ENCODE measurements around the gene RUBCNL.

DNA sequence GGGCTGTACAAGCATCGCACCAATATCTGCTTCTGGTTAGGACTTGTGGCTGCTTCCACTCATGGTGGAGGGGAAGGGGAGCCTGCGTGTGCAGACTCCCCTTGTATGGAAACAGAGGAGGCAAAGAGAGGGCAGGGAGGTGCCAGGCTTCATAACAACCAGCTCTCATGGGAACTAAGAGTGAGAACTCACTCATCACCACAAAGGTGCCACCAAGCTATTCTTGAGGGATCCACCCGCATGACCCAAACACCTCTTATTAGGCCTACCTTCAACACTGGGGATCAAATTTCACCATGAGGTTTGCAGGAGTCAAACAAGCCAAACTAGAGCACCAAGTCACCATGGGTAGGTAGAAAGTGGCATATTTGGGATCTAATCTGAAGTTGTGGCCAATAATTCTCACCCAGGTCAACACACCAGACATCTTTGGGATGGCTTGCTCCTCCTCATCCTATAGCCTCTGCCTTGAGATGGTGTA is 46.4 kb downstream of the RUBCNL start:
- TF ChIP-seq, protein P1, sequence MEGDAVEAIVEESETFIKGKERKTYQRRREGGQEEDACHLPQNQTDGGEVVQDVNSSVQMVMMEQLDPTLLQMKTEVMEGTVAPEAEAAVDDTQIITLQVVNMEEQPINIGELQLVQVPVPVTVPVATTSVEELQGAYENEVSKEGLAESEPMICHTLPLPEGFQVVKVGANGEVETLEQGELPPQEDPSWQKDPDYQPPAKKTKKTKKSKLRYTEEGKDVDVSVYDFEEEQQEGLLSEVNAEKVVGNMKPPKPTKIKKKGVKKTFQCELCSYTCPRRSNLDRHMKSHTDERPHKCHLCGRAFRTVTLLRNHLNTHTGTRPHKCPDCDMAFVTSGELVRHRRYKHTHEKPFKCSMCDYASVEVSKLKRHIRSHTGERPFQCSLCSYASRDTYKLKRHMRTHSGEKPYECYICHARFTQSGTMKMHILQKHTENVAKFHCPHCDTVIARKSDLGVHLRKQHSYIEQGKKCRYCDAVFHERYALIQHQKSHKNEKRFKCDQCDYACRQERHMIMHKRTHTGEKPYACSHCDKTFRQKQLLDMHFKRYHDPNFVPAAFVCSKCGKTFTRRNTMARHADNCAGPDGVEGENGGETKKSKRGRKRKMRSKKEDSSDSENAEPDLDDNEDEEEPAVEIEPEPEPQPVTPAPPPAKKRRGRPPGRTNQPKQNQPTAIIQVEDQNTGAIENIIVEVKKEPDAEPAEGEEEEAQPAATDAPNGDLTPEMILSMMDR (conservative IDR thresholded peaks at IDR 0.05) = no peak
- TF ChIP-seq ZFX (IDR thresholded peaks at IDR 0.05) = no peak
